Skin of body (tissue), 3 donors: ENCODE measurements around the gene CLEC18B. TPM values are rescaled to one million over a fixed set of nuclear protein-coding genes. Genes with fewer than 3 reads are reported as not detected.
"Not testable (repeated sequence)": the region's sequence is repeated elsewhere in the genome, so short reads cannot be mapped to it uniquely, and the experiment has no call there.

Experiments
- DNase-seq: peaks from one replicate; lab custom pipeline; 2025; lab: John Stamatoyannopoulos, UW
- small RNA-seq: library from RNA; depleted of rRNA; stranded (forward); fragments of <200 nt; gene quantifications from one replicate; pipeline ENCODE3, GENCODE V24; 2014; ENCODE audit warnings: low replicate concordance
- total RNA-seq: library from RNA; depleted of rRNA; stranded (reverse); fragments of >200 nt; gene quantifications from one replicate; pipeline ENCODE4 v1.2.3, GENCODE V29; 2014

CLEC18B gene
- total RNA-seq, 1 donor from 2014 or later: 0.59 TPM

DNA sequence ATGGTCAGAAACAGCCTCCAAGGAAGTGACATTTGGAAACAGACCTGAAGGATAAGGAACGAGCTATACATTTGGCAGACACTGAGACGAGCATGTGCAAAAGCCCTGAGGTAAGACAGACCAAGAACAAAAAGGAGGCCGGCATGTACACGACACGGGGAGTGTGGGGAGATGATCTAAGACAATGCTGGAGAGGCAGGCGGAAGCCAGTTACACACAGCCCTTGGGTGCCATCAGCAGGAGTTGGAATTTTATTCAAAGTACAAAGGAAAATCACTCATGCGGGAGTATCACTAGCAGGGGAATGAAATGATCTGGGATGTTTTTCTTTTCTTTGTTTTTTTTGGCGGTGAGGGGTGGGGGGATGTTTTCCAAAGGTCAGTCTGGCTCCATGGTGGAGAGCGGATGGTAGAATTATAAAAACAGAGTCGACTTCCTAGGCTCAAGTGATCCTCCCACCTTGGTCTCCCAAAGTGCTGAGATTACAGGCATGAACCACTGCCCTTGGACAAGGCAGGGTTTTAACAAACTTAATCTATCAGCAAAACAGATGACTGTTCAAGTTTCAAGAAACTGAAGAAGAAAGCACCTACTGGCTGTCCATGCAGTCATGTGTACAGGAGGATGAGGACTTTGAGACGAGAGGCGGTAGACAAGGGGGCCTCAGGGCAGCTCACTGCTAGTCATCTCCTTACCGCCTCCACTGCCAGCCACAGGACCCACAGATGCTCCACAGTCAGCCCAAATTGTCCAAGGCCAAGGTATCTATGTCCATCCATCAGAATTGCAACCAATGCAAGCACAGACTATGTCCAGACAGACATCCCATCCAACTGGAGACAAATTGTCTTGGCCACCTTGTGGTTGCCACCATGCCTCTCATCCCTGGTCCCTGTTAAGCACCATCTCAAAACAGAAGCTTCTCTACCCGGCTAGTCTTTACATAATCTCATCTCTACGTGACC is 59.4 kb downstream of the CLEC18B start:
- DNase-seq: not testable (repeated sequence)

Small RNAs within 50 kb of the gene (small RNA-seq; reads per million reads assigned to genes)
- gene AC009053.4: not detected
- gene RF00019: not detected
- gene RNU6-237P: not detected

Other genes with a start within 250 kb of the CLEC18B start
- gene PSMD7, start 124.7 kb downstream of the CLEC18B start, total RNA-seq: 49.2 TPM
- 3.5 TPM for gene NPIPB15, start 45.2 kb downstream of the CLEC18B start, total RNA-seq
- gene GLG1, start 185.6 kb upstream of the CLEC18B start, total RNA-seq: 104 TPM
- gene RFWD3, start 245.4 kb upstream of the CLEC18B start, total RNA-seq: 14.1 TPM